ENCODE data around the gene GPLD1. TPM values are rescaled to one million over a fixed set of nuclear protein-coding genes. Genes with fewer than 3 reads are reported as not detected.
"Not testable (repeated sequence)": the region's sequence is repeated elsewhere in the genome, so short reads cannot be mapped to it uniquely, and the experiment has no call there.

Gene GPLD1
- total and polyA plus RNA-seq, 10 donors = 0.15 to 4.3 (median 1.8) TPM

DNA sequence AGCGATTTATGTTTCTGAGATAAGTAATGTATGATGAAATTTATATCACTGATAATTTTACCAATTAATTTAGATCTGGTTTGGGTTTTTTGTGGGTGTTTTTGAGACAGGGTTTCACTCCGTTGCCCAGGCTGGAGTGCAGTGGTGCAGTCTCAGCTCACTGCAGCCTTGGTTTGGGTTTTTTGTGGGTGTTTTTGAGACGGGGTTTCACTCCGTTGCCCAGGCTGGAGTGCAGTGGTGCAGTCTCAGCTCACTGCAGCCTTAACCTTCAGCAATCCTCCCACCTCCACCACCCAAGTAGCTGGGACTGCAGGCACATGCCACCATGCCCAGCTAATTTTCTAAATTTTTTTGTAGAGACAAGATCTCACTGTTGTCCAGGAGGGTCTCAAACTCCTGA is 73.6 kb downstream of the GPLD1 start:
- H3K36me3 ChIP-seq = peaks cover 0 to 99% (median 88%) of the 10 kb centered on the region in 6 donors
- TF ChIP-seq POLR2AphosphoS5 (IDR thresholded peaks at IDR 0.05) = no peak
- TF ChIP-seq, protein P1, sequence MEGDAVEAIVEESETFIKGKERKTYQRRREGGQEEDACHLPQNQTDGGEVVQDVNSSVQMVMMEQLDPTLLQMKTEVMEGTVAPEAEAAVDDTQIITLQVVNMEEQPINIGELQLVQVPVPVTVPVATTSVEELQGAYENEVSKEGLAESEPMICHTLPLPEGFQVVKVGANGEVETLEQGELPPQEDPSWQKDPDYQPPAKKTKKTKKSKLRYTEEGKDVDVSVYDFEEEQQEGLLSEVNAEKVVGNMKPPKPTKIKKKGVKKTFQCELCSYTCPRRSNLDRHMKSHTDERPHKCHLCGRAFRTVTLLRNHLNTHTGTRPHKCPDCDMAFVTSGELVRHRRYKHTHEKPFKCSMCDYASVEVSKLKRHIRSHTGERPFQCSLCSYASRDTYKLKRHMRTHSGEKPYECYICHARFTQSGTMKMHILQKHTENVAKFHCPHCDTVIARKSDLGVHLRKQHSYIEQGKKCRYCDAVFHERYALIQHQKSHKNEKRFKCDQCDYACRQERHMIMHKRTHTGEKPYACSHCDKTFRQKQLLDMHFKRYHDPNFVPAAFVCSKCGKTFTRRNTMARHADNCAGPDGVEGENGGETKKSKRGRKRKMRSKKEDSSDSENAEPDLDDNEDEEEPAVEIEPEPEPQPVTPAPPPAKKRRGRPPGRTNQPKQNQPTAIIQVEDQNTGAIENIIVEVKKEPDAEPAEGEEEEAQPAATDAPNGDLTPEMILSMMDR (IDR thresholded peaks at IDR 0.05 in 8 of 11, conservative IDR thresholded peaks at IDR 0.05 in 3 of 11) = no peak
- TF ChIP-seq POLR2A (IDR thresholded peaks at IDR 0.05) = no peak
- no peaks in the 10 kb centered on the region for H3K27me3 ChIP-seq (replicated peaks in 1 of 7)
- H3K4me3 ChIP-seq = no peak overlapping the region
- H3K9me3 ChIP-seq = no peaks in the 10 kb centered on the region
- 77 to 95% (median 78%) methylated on average over 4 of the region's 4 CpGs for WGBS, 5 donors
- no peak overlapping the region for H3K27ac ChIP-seq
- no peak for DNase-seq
- no peaks in the 10 kb centered on the region for H3K4me1 ChIP-seq
- intact Hi-C loops (cut with DNase I; ENCODE audit: low total_unique reads) = no loop called here

DNA sequence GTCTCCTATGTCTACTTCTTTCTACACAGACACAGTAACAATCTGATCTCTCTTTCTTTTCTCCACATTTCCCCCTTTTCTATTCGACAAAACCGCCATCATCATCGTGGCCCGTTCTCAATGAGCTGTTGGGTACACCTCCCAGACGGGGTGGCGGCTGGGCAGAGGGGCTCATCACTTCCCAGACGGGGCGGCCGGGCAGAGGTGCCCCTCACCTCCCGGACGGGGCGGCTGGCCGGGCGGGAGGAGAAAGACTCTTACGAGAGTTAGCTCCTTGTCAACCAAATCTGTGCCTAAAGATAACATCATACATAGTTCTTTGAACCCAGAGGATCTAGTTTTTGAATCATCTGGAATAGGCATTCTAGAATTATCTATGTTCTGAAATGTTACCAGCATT is 74.8 kb downstream of the GPLD1 start:
- H3K4me3 ChIP-seq; H3K4me1 ChIP-seq; intact Hi-C loops (cut with DNase I; ENCODE audit: low total_unique reads): not testable (repeated sequence)

DNA sequence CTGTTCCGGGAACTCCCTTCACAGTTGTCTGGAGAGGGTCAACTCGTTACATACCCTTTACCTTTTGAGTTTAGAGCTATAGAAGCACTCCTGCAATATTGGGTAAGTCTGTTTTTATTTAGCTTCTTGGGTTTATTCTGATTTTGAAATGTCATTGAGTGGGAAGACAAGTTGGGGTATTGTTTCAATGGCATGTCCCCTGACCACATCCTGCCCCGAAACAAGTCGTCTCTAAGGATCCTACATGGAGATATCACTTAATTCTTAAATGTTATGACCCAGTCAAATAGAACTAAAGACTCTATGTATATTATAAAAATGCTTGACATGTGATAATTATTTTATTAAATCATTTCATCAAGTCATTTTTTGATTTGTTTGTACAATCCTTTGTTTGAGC is 77.1 kb downstream of the GPLD1 start:
- intact Hi-C loops (cut with DNase I; ENCODE audit: low total_unique reads) = no loop called here
- H3K36me3 ChIP-seq = peaks cover 0 to 99% (median 81%) of the 10 kb centered on the region in 6 donors
- no peaks in the 10 kb centered on the region for H3K9me3 ChIP-seq
- H3K27ac ChIP-seq = no peak overlapping the region
- 86 to 94% (median 92%) methylated on average over 4 of the region's 4 CpGs for WGBS, 5 donors
- no peak for TF ChIP-seq POLR2AphosphoS5 (IDR thresholded peaks at IDR 0.05)
- TF ChIP-seq, protein P1 (IDR thresholded peaks at IDR 0.05 in 8 of 11, conservative IDR thresholded peaks at IDR 0.05 in 3 of 11) = no peak
- TF ChIP-seq POLR2A (IDR thresholded peaks at IDR 0.05) = no peak
- H3K4me3 ChIP-seq = no peak overlapping the region
- no peak for DNase-seq
- no peaks in the 10 kb centered on the region for H3K27me3 ChIP-seq (replicated peaks in 1 of 7)
- no peaks in the 10 kb centered on the region for H3K4me1 ChIP-seq

More for the DNA sequence above, 74.8 kb downstream of the GPLD1 start:
- DNase-seq; H3K27me3 ChIP-seq (replicated peaks in 1 of 7); H3K9me3 ChIP-seq; H3K27ac ChIP-seq: not testable (repeated sequence)
- WGBS, 5 donors = 94 to 98% (median 97%) methylated on average over 13 to 15 of the region's 15 CpGs
- H3K36me3 ChIP-seq = peaks cover 0 to 99% (median 88%) of the 10 kb centered on the region in 6 donors

DNA sequence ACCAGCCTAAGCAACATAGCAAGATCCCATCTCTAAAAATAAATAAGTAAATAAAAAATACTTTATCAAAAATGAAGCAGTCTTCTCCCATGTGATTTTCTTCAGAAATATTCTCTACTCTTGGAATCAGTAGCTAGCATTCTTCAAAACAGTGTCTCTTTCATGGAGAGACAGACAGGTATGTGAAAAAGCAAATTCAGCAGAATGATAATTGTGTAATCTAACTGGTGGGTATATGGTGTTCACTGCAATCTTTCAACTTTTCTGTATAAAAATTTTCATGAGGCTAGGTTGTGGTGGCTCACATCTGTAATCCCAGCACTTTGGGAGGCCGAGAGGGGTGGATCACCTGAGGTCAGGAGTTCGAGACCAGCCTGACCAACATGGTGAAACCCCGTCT is 78.8 kb downstream of the GPLD1 start:
- Histone ChIP-seq H3K27me3 (replicated peaks in 1 of 7) (no peaks in the 10 kb centered on the region), H3K36me3 (peaks cover 0 to 99% (median 73%) of the 10 kb centered on the region in 6 donors), H3K9me3 (no peaks in the 10 kb centered on the region), H3K27ac (no peak overlapping the region), H3K4me3 (no peak overlapping the region), H3K4me1 (no peaks in the 10 kb centered on the region)
- no peak for DNase-seq
- 91 to 100% (median 97%) methylated on average over 3 of the region's 3 CpGs for WGBS, 5 donors
- intact Hi-C loops (cut with DNase I; ENCODE audit: low total_unique reads) = no loop called here
- TF ChIP-seq, protein P1 (IDR thresholded peaks at IDR 0.05 in 8 of 11, conservative IDR thresholded peaks at IDR 0.05 in 3 of 11) = no peak
- TF ChIP-seq POLR2AphosphoS5 (IDR thresholded peaks at IDR 0.05) (no peak), POLR2A (IDR thresholded peaks at IDR 0.05) (no peak)
